K562 (cell line): Measurements from ENCODE around the gene ZNF594.
"Not testable (repeated sequence)": the region's sequence is repeated elsewhere in the genome, so short reads cannot be mapped to it uniquely, and the experiment has no call there.

Source experiments
- CREB1 ChIP-seq, 2 experiments: sonication (generic) in 1 of 2; formaldehyde crosslinking in 1 of 2; IDR thresholded peaks; 2 replicates each; pipeline versions ENCODE4 v1.6.1 to v1.8.0; 2012 to 2022; ENCODE audit warnings: inconsistent platforms in 1 of 2, mild to moderate bottlenecking in 1 of 2, missing genetic modification reagents in 1 of 2, moderate library complexity in 1 of 2
- FIP1L1 ChIP-seq: fragments of 200-400 bp; formaldehyde crosslinking; IDR thresholded peaks from 2 replicates; pipeline ENCODE4 v1.6.1; 2018; ENCODE audit warnings: mild to moderate bottlenecking, low read depth, low read length; ENCODE audit not compliant: poor library complexity, severe bottlenecking
- POLR2A ChIP-seq: fragments of 450-650 bp; conservative IDR thresholded peaks from 2 replicates; pipeline ENCODE4 v1.6.1; 2016
- ZNF232 ChIP-seq: sonication (generic); formaldehyde crosslinking; IDR thresholded peaks from 2 replicates; pipeline ENCODE4 v1.8.0; 2022; ENCODE audit warnings: mild to moderate bottlenecking, missing genetic modification reagents
- TF ChIP-seq, protein P1 (sequence below), 3 experiments: IDR thresholded peaks in 2 of 3; conservative IDR thresholded peaks in 1 of 3; 2 replicates each; pipeline ENCODE4 v1.5.1; 2011 to 2012; ENCODE audit warnings: low read length in 3 of 3, mild to moderate bottlenecking in 3 of 3, control low read depth in 2 of 3, improper control_type of control experiment in 1 of 3, inconsistent platforms in 1 of 3, low read depth in 1 of 3, mixed read lengths in 1 of 3, moderate library complexity in 1 of 3; ENCODE audit not compliant: insufficient read depth in 2 of 3

DNA sequence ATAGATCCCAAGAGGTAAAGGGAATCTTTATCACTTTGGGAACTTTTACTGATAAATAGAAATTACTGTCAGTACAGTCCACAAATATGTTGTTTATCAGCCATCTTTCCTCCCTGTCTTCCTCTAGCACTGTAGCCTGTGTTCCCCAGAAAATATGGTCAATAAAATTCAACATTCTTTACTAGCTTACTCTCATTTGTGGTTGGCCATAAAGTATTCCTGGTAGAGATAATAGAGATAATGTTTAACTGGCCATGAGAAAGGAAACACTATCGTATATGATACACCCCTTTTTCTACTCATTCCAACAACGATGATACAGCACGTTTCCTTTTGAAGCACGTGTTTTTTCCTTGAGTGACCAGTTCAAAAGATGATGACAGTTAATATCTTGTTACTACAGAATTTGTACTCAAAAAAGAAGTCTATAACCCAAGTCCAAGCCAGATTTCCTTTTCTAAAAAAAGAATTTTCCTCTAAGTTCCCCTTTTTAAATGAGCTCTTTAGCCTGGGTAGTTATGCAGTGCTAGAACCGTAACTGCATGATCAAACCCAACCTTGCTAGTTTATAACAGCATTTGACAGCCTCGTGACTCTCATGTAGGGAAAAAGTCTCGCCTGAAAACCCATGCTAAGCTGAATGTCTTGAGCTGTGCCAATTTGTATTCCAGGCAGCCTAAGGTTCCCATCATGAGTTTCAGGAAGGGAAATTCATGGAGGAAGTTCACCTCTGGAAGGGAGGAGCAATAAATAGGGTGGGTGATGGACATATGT is 25.7 kb downstream of the ZNF594 start:
- TF ChIP-seq POLR2A; ZNF232 (CRISPR knock-in tag); FIP1L1; CREB1 (IDR thresholded peaks at IDR 0.05); CREB1 (CRISPR knock-in tag; IDR thresholded peaks at IDR 0.05): not testable (repeated sequence)
- TF ChIP-seq, protein P1, sequence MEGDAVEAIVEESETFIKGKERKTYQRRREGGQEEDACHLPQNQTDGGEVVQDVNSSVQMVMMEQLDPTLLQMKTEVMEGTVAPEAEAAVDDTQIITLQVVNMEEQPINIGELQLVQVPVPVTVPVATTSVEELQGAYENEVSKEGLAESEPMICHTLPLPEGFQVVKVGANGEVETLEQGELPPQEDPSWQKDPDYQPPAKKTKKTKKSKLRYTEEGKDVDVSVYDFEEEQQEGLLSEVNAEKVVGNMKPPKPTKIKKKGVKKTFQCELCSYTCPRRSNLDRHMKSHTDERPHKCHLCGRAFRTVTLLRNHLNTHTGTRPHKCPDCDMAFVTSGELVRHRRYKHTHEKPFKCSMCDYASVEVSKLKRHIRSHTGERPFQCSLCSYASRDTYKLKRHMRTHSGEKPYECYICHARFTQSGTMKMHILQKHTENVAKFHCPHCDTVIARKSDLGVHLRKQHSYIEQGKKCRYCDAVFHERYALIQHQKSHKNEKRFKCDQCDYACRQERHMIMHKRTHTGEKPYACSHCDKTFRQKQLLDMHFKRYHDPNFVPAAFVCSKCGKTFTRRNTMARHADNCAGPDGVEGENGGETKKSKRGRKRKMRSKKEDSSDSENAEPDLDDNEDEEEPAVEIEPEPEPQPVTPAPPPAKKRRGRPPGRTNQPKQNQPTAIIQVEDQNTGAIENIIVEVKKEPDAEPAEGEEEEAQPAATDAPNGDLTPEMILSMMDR (IDR thresholded peaks at IDR 0.05 in 2 of 3, conservative IDR thresholded peaks at IDR 0.05 in 1 of 3; ENCODE audit: insufficient read depth in 2 of 3, low read depth in 1 of 3, low read length in 3 of 3) = not testable (repeated sequence)
